Fibroblast of lung (primary cell): ENCODE measurements around the gene PDE10A. TPM values are rescaled to one million over a fixed set of nuclear protein-coding genes. Genes with fewer than 3 reads are reported as not detected.

ENCODE experiments used
- DNase-seq, 2 donors: peaks; one replicate each; pipeline versions ENCODE4 v3.0.0 to v3.0.0-alpha.2; 2010; ENCODE audit warnings: low read depth in 2 of 2
- H2AFZ ChIP-seq: 2 replicates; pipeline ENCODE4 v1.5.1; 2012; ENCODE audit warnings: low read length, control low read depth, inconsistent platforms
- H3K27ac ChIP-seq: 2 replicates; pipeline ENCODE4 v1.5.1; 2011; ENCODE audit warnings: low read length, control low read depth; ENCODE audit not compliant: insufficient read depth
- H3K27me3 ChIP-seq: 2 replicates; pipeline ENCODE4 v1.5.1; 2011; ENCODE audit warnings: mild to moderate bottlenecking, low read length; ENCODE audit not compliant: control insufficient read depth, insufficient read depth
- H3K36me3 ChIP-seq: 2 replicates; pipeline ENCODE4 v1.5.1; 2011; ENCODE audit warnings: low read length; ENCODE audit not compliant: control insufficient read depth, insufficient read depth
- H3K4me1 ChIP-seq: 2 replicates; pipeline ENCODE4 v1.5.1; 2011; ENCODE audit warnings: low read length; ENCODE audit not compliant: control insufficient read depth, insufficient read depth; ENCODE audit errors: extremely low read depth
- H3K4me2 ChIP-seq: 2 replicates; pipeline ENCODE4 v1.5.1; 2011; ENCODE audit warnings: low read length, control low read depth; ENCODE audit not compliant: insufficient read depth; ENCODE audit errors: extremely low read depth
- H3K4me3 ChIP-seq, 4 experiments: fragments of 200-600 bp in 1 of 4; sonication (generic) in 1 of 4; replicated peaks in 1 of 4; 2 replicates each; pipeline ENCODE4 v1.5.1; 2011 to 2016; ENCODE audit warnings: low read length in 4 of 4, low read depth in 3 of 4, mild to moderate bottlenecking in 3 of 4, control low read depth in 2 of 4, inconsistent platforms in 1 of 4, mixed read lengths in 1 of 4; ENCODE audit not compliant: insufficient read depth in 1 of 4; ENCODE audit errors: control extremely low read depth in 1 of 4
- H3K79me2 ChIP-seq: 2 replicates; pipeline ENCODE4 v1.5.1; 2012; ENCODE audit warnings: mild to moderate bottlenecking, low read length, inconsistent platforms; ENCODE audit not compliant: control insufficient read depth, insufficient read depth
- H3K9ac ChIP-seq: 2 replicates; pipeline ENCODE4 v1.5.1; 2011; ENCODE audit warnings: mild to moderate bottlenecking, low read length, control low read depth; ENCODE audit not compliant: insufficient read depth
- H3K9me3 ChIP-seq: 2 replicates; pipeline ENCODE4 v1.5.1; 2012; ENCODE audit warnings: low read depth, low read length; ENCODE audit not compliant: control insufficient read depth, insufficient read depth
- H4K20me1 ChIP-seq: 2 replicates; pipeline ENCODE4 v1.5.1; 2011; ENCODE audit warnings: low read length; ENCODE audit not compliant: control insufficient read depth, insufficient read depth; ENCODE audit errors: extremely low read depth
- EZH2 ChIP-seq: IDR thresholded peaks from 2 replicates; pipeline ENCODE4 v1.5.1; 2012; ENCODE audit warnings: low read length, control low read depth, mild to moderate bottlenecking; ENCODE audit errors: missing control alignments
- polyA plus RNA-seq, 2 donors: library from polyadenylated mRNA; depleted of rRNA in 1 of 2; stranded (reverse) in 1 of 2; unstranded in 1 of 2; fragments of >200 nt; gene quantifications; 2 replicates each; pipeline ENCODE4 v1.2.1, GENCODE V29; 2011 to 2012; ENCODE audit warnings: missing spikeins in 1 of 2
- total RNA-seq: library from RNA; depleted of rRNA; stranded (reverse); fragments of >200 nt; gene quantifications from 2 replicates; pipeline ENCODE4 v1.2.1, GENCODE V29; 2014
- TF ChIP-seq, protein P1 (sequence below), 2 donors: IDR thresholded peaks in 1 of 2; conservative IDR thresholded peaks in 1 of 2; 1 replicate in 1 of 2; 2 replicates in 1 of 2; pipeline ENCODE4 v1.5.1; 2011 to 2012; ENCODE audit warnings: low read length in 2 of 2, control low read depth in 1 of 2, inconsistent platforms in 1 of 2, low read depth in 1 of 2, mild to moderate bottlenecking in 1 of 2

The PDE10A gene
- total and polyA plus RNA-seq, 2 donors (not counting 1 experiment from before 2014, with no cell fraction given), result under 0.01 to 0.19 TPM

- no peaks in the 10 kb centered on the region for H3K27me3 ChIP-seq
- H4K20me1 ChIP-seq, result no peaks in the 10 kb centered on the region
- no peak overlapping the region for H3K9ac ChIP-seq
- no peaks in the 10 kb centered on the region for H3K9me3 ChIP-seq
- no peak overlapping the region for H3K4me2 ChIP-seq
- H2AFZ ChIP-seq, result no peak overlapping the region
- H3K79me2 ChIP-seq, result no peaks in the 10 kb centered on the region
- no peak for DNase-seq
- H3K4me1 ChIP-seq, result no peaks in the 10 kb centered on the region
- H3K4me3 ChIP-seq, result no peak overlapping the region
- TF ChIP-seq, protein P1, sequence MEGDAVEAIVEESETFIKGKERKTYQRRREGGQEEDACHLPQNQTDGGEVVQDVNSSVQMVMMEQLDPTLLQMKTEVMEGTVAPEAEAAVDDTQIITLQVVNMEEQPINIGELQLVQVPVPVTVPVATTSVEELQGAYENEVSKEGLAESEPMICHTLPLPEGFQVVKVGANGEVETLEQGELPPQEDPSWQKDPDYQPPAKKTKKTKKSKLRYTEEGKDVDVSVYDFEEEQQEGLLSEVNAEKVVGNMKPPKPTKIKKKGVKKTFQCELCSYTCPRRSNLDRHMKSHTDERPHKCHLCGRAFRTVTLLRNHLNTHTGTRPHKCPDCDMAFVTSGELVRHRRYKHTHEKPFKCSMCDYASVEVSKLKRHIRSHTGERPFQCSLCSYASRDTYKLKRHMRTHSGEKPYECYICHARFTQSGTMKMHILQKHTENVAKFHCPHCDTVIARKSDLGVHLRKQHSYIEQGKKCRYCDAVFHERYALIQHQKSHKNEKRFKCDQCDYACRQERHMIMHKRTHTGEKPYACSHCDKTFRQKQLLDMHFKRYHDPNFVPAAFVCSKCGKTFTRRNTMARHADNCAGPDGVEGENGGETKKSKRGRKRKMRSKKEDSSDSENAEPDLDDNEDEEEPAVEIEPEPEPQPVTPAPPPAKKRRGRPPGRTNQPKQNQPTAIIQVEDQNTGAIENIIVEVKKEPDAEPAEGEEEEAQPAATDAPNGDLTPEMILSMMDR (conservative IDR thresholded peaks at IDR 0.05 in 1 of 2, IDR thresholded peaks at IDR 0.05 in 1 of 2; ENCODE audit: low read depth in 1 of 2, low read length in 2 of 2), result no peak
- TF ChIP-seq EZH2, result no peak
- no peak overlapping the region for H3K27ac ChIP-seq
- no peaks in the 10 kb centered on the region for H3K36me3 ChIP-seq
Measured at GRCh38 chr6:165647041-165647440, 16.0 kb downstream of the PDE10A start.

DNA sequence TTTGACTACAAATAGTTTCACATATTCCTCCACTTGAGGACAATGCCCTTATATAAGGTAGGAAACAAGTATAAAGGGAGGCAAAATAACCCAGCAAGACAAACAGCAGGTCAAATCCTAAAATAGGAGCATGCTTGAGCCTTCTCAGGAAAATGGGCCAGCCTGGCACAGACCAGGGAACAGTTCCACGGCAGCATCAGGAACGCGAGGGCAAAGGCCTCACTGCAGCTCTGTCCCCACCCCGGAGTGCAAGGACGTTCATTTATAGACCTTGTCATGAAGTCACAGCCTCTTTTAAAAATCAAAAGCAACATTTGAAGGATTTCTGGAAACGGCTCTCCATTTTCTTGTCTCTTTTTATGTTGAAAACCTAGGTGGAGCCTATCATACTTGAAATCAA, 17.1 kb downstream of the PDE10A start:
- Histone ChIP-seq H3K4me1 (no peaks in the 10 kb centered on the region), H2AFZ (no peak overlapping the region), H3K27me3 (no peaks in the 10 kb centered on the region), H3K4me3 (no peak overlapping the region), H3K4me2 (no peak overlapping the region), H3K79me2 (no peaks in the 10 kb centered on the region), H3K36me3 (no peaks in the 10 kb centered on the region), H3K9ac (no peak overlapping the region), H4K20me1 (no peaks in the 10 kb centered on the region), H3K27ac (no peak overlapping the region), H3K9me3 (no peaks in the 10 kb centered on the region)
- no peak for DNase-seq
- no peak for TF ChIP-seq EZH2
- TF ChIP-seq, protein P1 (conservative IDR thresholded peaks at IDR 0.05 in 1 of 2, IDR thresholded peaks at IDR 0.05 in 1 of 2; ENCODE audit: low read depth in 1 of 2, low read length in 2 of 2), result no peak

GRCh38 chr6:165644586-165645266, 18.3 kb downstream of the PDE10A start:
- Histone ChIP-seq H3K79me2 (no peaks in the 10 kb centered on the region), H2AFZ (no peak overlapping the region), H3K36me3 (no peaks in the 10 kb centered on the region), H3K9ac (no peak overlapping the region), H3K27ac (no peak overlapping the region), H3K4me2 (no peak overlapping the region), H3K27me3 (no peaks in the 10 kb centered on the region), H4K20me1 (no peaks in the 10 kb centered on the region), H3K4me3 (no peak overlapping the region), H3K9me3 (no peaks in the 10 kb centered on the region), H3K4me1 (no peaks in the 10 kb centered on the region)
- TF ChIP-seq, protein P1 (conservative IDR thresholded peaks at IDR 0.05 in 1 of 2, IDR thresholded peaks at IDR 0.05 in 1 of 2; ENCODE audit: low read depth in 1 of 2, low read length in 2 of 2), result no peak
- no peak for TF ChIP-seq EZH2
- no peak for DNase-seq
